Peyer's patch (tissue), 4 donors: ENCODE data around the gene BRAT1. TPM values are rescaled to one million over a fixed set of nuclear protein-coding genes. Genes with fewer than 3 reads are reported as not detected.

ENCODE experiments used
- DNase-seq, 3 donors: peaks; one replicate each; pipeline ENCODE4 v3.0.0-alpha.2; 2017 to 2019
- H3K27ac ChIP-seq, 4 donors: fragments of 200-600 bp; sonication (generic); one replicate each; pipeline ENCODE4 v1.5.1; 2016 to 2019
- H3K27me3 ChIP-seq, 2 donors: fragments of 200-600 bp; sonication (generic); one replicate each; pipeline ENCODE4 v1.5.1; 2019
- H3K36me3 ChIP-seq, 3 donors: fragments of 200-600 bp; sonication (generic); one replicate each; pipeline ENCODE4 v1.5.1; 2016 to 2019
- H3K4me1 ChIP-seq, 4 donors: fragments of 200-600 bp; sonication (generic); one replicate each; pipeline ENCODE4 v1.5.1; 2016 to 2019
- H3K4me3 ChIP-seq, 4 donors: fragments of 200-600 bp; sonication (generic); 1 replicate in 3 of 4; 2 replicates in 1 of 4; pipeline ENCODE4 v1.5.1; 2016 to 2019; ENCODE audit warnings: mild to moderate bottlenecking in 1 of 4
- H3K9me3 ChIP-seq, 4 donors: fragments of 200-600 bp; sonication (generic); one replicate each; pipeline ENCODE4 v1.5.1; 2016 to 2019; ENCODE audit warnings: mild to moderate bottlenecking in 1 of 4
- POLR2A ChIP-seq, 2 donors: fragments of 450-650 bp; IDR thresholded peaks; one replicate each; pipeline ENCODE4 v1.5.1; 2017; ENCODE audit warnings: antibody characterized with exemption in 2 of 2, mild to moderate bottlenecking in 2 of 2, moderate library complexity in 2 of 2
- total RNA-seq, 4 donors: library from RNA; depleted of rRNA; stranded (reverse); fragments of >200 nt; gene quantifications; one replicate each; pipeline ENCODE4 v1.1.0, GENCODE V29; 2016
- TF ChIP-seq, protein P1 (sequence below), 6 experiments: fragments of 450-650 bp in 4 of 6; fragments of 200-600 bp in 2 of 6; sonication (generic) in 1 of 6; IDR thresholded peaks; one replicate each; pipeline ENCODE4 v1.5.1; 2017 to 2019; ENCODE audit warnings: antibody characterized with exemption in 6 of 6, mild to moderate bottlenecking in 3 of 6, moderate library complexity in 1 of 6

The BRAT1 gene
- 10 to 100 TPM; 43.3 to 73.3 (median 54.1) TPM for total RNA-seq

GRCh38 chr7:2555121-2556052, at the start of gene BRAT1:
BRAT1 (minus strand) TSS chr7:2555524; CDS start chr7:2554431, 1,093 bp downstream.
- Histone ChIP-seq H3K27me3 (no peaks in the 10 kb centered on the region), H3K36me3 (peaks cover 0 to 5% (median 0%) of the 10 kb centered on the region in 3 donors), H3K4me3 (peak within 1 kb of the TSS; percentile 84 to 99 (median 96)), H3K9me3 (no peaks in the 10 kb centered on the region), H3K27ac (peak within 1 kb of the TSS; percentile 94 to 99 (median 97)), H3K4me1 (peaks cover 4 to 41% (median 14%) of the 10 kb centered on the region in 4 donors)
- DNase-seq = peak; percentile 99
- TF ChIP-seq, protein P1, sequence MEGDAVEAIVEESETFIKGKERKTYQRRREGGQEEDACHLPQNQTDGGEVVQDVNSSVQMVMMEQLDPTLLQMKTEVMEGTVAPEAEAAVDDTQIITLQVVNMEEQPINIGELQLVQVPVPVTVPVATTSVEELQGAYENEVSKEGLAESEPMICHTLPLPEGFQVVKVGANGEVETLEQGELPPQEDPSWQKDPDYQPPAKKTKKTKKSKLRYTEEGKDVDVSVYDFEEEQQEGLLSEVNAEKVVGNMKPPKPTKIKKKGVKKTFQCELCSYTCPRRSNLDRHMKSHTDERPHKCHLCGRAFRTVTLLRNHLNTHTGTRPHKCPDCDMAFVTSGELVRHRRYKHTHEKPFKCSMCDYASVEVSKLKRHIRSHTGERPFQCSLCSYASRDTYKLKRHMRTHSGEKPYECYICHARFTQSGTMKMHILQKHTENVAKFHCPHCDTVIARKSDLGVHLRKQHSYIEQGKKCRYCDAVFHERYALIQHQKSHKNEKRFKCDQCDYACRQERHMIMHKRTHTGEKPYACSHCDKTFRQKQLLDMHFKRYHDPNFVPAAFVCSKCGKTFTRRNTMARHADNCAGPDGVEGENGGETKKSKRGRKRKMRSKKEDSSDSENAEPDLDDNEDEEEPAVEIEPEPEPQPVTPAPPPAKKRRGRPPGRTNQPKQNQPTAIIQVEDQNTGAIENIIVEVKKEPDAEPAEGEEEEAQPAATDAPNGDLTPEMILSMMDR (IDR thresholded peaks at IDR 0.05) = peak in 4 of 6 experiments; percentile 24 to 45 (median 38)
- TF ChIP-seq POLR2A (IDR thresholded peaks at IDR 0.05) = peak; percentile 58 to 61

GRCh38 chr7:2604608-2605174, 49.4 kb upstream of the BRAT1 start:
- peaks cover 0 to 34% (median 0%) of the 10 kb centered on the region in 3 donors for H3K36me3 ChIP-seq
- no peaks in the 10 kb centered on the region for H3K9me3 ChIP-seq
- no peak for TF ChIP-seq POLR2A (IDR thresholded peaks at IDR 0.05)
- TF ChIP-seq, protein P1 (IDR thresholded peaks at IDR 0.05) = no peak
- no peak overlapping the region for H3K4me3 ChIP-seq
- no peak overlapping the region for H3K27ac ChIP-seq
- H3K4me1 ChIP-seq = peaks cover 0 to 5% (median 0%) of the 10 kb centered on the region in 4 donors
- no peaks in the 10 kb centered on the region for H3K27me3 ChIP-seq
- no peak for DNase-seq

DNA sequence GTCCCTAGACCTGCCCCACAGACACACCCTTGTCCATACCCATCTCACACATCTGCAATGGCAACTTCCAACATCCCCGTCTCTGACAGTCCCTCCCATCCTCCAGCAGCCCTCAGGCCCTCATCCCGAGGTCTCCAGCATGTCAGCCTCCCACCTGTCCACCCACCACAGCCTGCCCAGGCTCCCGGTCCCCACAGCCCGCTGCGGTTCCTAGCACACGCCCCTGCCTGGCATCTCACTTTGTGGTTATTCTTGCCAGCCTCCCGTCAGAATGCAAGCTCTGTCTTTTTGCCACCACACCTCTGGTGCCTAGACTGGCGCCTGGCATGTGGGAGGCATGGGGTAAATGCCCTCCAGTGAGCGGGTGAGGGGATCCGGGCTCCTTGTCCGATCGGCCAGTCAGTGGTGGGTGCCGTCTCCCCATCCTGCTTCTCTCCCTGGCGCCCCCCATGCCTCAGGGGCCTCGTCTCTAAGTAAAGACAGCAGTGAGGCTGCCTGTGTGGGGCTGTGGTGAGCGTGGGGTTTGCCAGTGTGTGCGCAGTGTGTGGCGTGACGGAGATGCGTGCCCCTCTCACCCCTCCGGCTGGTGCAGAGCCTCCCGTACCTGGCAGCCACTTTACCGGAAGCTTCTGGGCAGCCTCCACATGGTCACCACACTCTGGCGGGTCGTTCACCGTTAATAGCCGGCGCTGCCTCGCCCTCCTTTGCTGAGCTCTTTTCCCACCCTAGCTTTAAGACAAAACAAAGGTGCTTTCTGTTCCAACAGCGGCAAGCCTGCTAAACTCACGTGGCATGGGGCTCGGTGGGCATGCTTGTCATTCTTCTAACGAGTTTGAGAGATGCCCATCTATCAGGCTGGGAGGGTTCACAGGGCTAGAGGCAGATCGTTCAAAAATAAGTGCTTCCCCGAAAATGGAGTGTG, 48.0 kb upstream of the BRAT1 start:
- peaks cover 0 to under 1% (median 0%) of the 10 kb centered on the region in 4 donors for H3K4me1 ChIP-seq
- no peaks in the 10 kb centered on the region for H3K9me3 ChIP-seq
- peaks cover 0 to 48% (median 0%) of the 10 kb centered on the region in 3 donors for H3K36me3 ChIP-seq
- DNase-seq = no peak
- H3K4me3 ChIP-seq = no peak overlapping the region
- H3K27me3 ChIP-seq = no peaks in the 10 kb centered on the region
- no peak overlapping the region for H3K27ac ChIP-seq
- TF ChIP-seq POLR2A (IDR thresholded peaks at IDR 0.05) = no peak
- TF ChIP-seq, protein P1 (IDR thresholded peaks at IDR 0.05) = no peak

DNA sequence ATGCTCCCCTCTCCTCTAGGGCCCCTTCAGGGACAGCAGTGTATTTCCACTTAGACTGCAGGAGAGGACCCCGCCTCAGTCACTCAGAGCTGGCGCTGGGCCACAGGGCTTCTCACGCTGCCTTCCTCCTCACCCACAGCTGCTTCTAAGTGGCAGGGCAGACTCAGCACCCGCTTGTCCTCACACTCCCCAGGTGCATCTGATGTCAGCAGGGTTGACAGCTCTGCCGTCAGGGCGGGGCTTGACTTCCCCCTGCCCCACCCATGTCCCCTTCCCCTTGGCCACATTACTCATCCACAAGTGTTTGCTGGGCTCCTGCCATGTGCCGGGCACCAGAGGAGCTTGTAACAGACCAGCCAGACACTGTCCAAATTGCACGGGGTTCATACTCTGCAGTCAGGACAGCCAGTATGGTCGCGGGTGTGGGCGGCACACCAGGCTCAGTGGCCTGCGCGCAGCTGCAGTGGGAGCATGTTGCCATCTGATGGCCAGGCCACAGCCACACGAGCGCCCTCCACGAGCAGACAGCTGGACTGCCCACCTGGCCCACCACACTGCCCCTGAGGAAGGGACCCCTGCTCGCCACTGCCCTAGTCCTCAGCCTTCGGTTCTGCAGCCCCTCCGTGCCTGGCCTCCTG, 47.2 kb upstream of the BRAT1 start:
- DNase-seq = no peak
- TF ChIP-seq POLR2A (IDR thresholded peaks at IDR 0.05) = no peak
- TF ChIP-seq, protein P1 (IDR thresholded peaks at IDR 0.05) = no peak
- Histone ChIP-seq H3K9me3 (no peaks in the 10 kb centered on the region), H3K27me3 (no peaks in the 10 kb centered on the region), H3K4me3 (no peak overlapping the region), H3K36me3 (peaks cover 0 to 56% (median 0%) of the 10 kb centered on the region in 3 donors), H3K27ac (no peak overlapping the region), H3K4me1 (no peaks in the 10 kb centered on the region)

- H3K27me3 ChIP-seq = no peaks in the 10 kb centered on the region
- peaks cover 0 to 62% (median 0%) of the 10 kb centered on the region in 3 donors for H3K36me3 ChIP-seq
- no peak for DNase-seq
- H3K4me1 ChIP-seq = no peaks in the 10 kb centered on the region
- TF ChIP-seq, protein P1 (IDR thresholded peaks at IDR 0.05) = no peak
- no peak for TF ChIP-seq POLR2A (IDR thresholded peaks at IDR 0.05)
- no peak overlapping the region for H3K27ac ChIP-seq
- H3K4me3 ChIP-seq = no peak overlapping the region
- H3K9me3 ChIP-seq = no peaks in the 10 kb centered on the region
Observed at GRCh38 chr7:2601907-2602306, 46.6 kb upstream of the BRAT1 start.
